C4-2B (cell line): ENCODE data around the gene SRGAP2C.
"Not testable (repeated sequence)": the region's sequence is repeated elsewhere in the genome, so short reads cannot be mapped to it uniquely, and the experiment has no call there.

Experiments
- ZFX ChIP-seq: fragments of 450-650 bp; IDR thresholded peaks from 2 replicates; pipeline ENCODE4 v1.6.1; 2017
- TF ChIP-seq, protein P1 (sequence below): fragments of 450-650 bp; conservative IDR thresholded peaks from 2 replicates; pipeline ENCODE4 v1.5.1; 2017; ENCODE audit warnings: mild to moderate bottlenecking

GRCh38 chr1:121176649-121177048, 8.1 kb upstream of the SRGAP2C start:
- TF ChIP-seq, protein P1, sequence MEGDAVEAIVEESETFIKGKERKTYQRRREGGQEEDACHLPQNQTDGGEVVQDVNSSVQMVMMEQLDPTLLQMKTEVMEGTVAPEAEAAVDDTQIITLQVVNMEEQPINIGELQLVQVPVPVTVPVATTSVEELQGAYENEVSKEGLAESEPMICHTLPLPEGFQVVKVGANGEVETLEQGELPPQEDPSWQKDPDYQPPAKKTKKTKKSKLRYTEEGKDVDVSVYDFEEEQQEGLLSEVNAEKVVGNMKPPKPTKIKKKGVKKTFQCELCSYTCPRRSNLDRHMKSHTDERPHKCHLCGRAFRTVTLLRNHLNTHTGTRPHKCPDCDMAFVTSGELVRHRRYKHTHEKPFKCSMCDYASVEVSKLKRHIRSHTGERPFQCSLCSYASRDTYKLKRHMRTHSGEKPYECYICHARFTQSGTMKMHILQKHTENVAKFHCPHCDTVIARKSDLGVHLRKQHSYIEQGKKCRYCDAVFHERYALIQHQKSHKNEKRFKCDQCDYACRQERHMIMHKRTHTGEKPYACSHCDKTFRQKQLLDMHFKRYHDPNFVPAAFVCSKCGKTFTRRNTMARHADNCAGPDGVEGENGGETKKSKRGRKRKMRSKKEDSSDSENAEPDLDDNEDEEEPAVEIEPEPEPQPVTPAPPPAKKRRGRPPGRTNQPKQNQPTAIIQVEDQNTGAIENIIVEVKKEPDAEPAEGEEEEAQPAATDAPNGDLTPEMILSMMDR = not testable (repeated sequence)
- TF ChIP-seq ZFX = not testable (repeated sequence)
